Transverse colon (tissue), 4 donors: Measurements from ENCODE around the gene EBLN2.

Experiments
- EP300 ChIP-seq: sonication (generic); formaldehyde crosslinking; IDR thresholded peaks from one replicate; pipeline ENCODE4 v1.6.1; 2017; ENCODE audit warnings: antibody characterized with exemption, low read depth
- POLR2A ChIP-seq: fragments of 450-650 bp; IDR thresholded peaks from one replicate; pipeline ENCODE4 v1.6.1; 2016; ENCODE audit warnings: antibody characterized with exemption, mild to moderate bottlenecking, moderate library complexity
- POLR2AphosphoS5 ChIP-seq, 3 donors: sonication (generic); formaldehyde crosslinking; IDR thresholded peaks; one replicate each; pipeline ENCODE4 v1.6.1; 2016; ENCODE audit warnings: antibody characterized with exemption in 3 of 3
- TF ChIP-seq, protein P1 (sequence below), 5 experiments: fragments of 200-600 bp in 3 of 5; fragments of 450-650 bp in 2 of 5; sonication (generic) in 3 of 5; IDR thresholded peaks; 1 replicate in 2 of 5; 2 replicates in 3 of 5; pipeline ENCODE4 v1.5.1; 2016 to 2017; ENCODE audit warnings: antibody characterized with exemption in 5 of 5, inconsistent platforms in 3 of 5, mild to moderate bottlenecking in 2 of 5, moderate library complexity in 1 of 5

GRCh38 chr3:73024836-73025235 lies 36.6 kb upstream of the EBLN2 start:
- TF ChIP-seq, protein P1, sequence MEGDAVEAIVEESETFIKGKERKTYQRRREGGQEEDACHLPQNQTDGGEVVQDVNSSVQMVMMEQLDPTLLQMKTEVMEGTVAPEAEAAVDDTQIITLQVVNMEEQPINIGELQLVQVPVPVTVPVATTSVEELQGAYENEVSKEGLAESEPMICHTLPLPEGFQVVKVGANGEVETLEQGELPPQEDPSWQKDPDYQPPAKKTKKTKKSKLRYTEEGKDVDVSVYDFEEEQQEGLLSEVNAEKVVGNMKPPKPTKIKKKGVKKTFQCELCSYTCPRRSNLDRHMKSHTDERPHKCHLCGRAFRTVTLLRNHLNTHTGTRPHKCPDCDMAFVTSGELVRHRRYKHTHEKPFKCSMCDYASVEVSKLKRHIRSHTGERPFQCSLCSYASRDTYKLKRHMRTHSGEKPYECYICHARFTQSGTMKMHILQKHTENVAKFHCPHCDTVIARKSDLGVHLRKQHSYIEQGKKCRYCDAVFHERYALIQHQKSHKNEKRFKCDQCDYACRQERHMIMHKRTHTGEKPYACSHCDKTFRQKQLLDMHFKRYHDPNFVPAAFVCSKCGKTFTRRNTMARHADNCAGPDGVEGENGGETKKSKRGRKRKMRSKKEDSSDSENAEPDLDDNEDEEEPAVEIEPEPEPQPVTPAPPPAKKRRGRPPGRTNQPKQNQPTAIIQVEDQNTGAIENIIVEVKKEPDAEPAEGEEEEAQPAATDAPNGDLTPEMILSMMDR (IDR thresholded peaks at IDR 0.05), result no peak
- no peak for TF ChIP-seq POLR2A
- no peak for TF ChIP-seq POLR2AphosphoS5 (IDR thresholded peaks at IDR 0.05)
- no peak for TF ChIP-seq EP300
